GM12878 (cell line): Measurements from ENCODE around the gene GPR78. TPM values are rescaled to one million over a fixed set of nuclear protein-coding genes. Genes with fewer than 3 reads are reported as not detected.

Experiments used
- ATAC-seq: fragments of 200-7000 bp; cut with Tn5 transposase; 3 replicates; pipeline ENCODE4 v1.9.1; 2020; ENCODE audit warnings: mild to moderate bottlenecking, moderate library complexity
- BruUV-seq: library from RNA; stranded (reverse); fragments of 400-500 nt; replicated peaks from 2 replicates; lab custom pipeline; 2021; lab: Mats Ljungman, UMichigan
- CTCF ChIA-PET: fragments of 300-600 bp; sonication (Branson Sonifier 250); formaldehyde crosslinking; extraction: SDS; loops from one replicate; lab custom pipeline; 2021; ENCODE audit warnings: inconsistent platforms; lab: Yijun Ruan, JAX
- POLR2A ChIA-PET: fragments of 350-600 bp; formaldehyde crosslinking; extraction: SDS; loops from one replicate; lab custom pipeline; 2021; ENCODE audit warnings: inconsistent platforms; lab: Charles Lee
- RAD21 ChIA-PET: fragments of 300-600 bp; sonication (Branson Sonifier 250); formaldehyde crosslinking; loops from one replicate; lab custom pipeline; 2023; ENCODE audit warnings: antibody characterized with exemption; ENCODE audit not compliant: unreplicated experiment; lab: Charles Lee
- SMC1A ChIA-PET: fragments of 300-600 bp; sonication (Branson Sonifier 250); formaldehyde crosslinking; loops from one replicate; lab custom pipeline; 2023; ENCODE audit not compliant: unreplicated experiment, uncharacterized antibody; lab: Charles Lee
- DNase-seq: peaks from one replicate; pipeline ENCODE4 v3.0.0-alpha.2; 2011; ENCODE audit warnings: low read depth, low spot score
- FAIRE-seq: peaks from 3 replicates; lab custom pipeline; 2011; peaks lifted over from hg19 to GRCh38; lab: Jason Lieb, UNC
- H2AFZ ChIP-seq: 2 replicates; pipeline ENCODE4 v1.6.0; 2011; ENCODE audit warnings: low read depth, low read length, control low read depth; ENCODE audit not compliant: control insufficient read depth
- H3K27ac ChIP-seq: 2 replicates; pipeline ENCODE4 v1.5.1; 2011; ENCODE audit warnings: control low read depth; ENCODE audit not compliant: control insufficient read depth, insufficient read depth
- H3K27me3 ChIP-seq, 2 experiments: replicated peaks in 1 of 2; 2 replicates each; pipeline versions ENCODE4 v1.6.0 to v1.6.1; 2011; ENCODE audit warnings: low read length in 1 of 2; ENCODE audit not compliant: control insufficient read depth in 2 of 2, insufficient read depth in 2 of 2
- H3K36me3 ChIP-seq, 2 experiments: 2 replicates each; pipeline ENCODE4 v1.5.1; 2011; ENCODE audit warnings: low read length in 1 of 2; ENCODE audit not compliant: control insufficient read depth in 2 of 2, insufficient read depth in 2 of 2
- H3K4me1 ChIP-seq: 2 replicates; pipeline ENCODE4 v1.6.1; 2011; ENCODE audit warnings: mild to moderate bottlenecking, low read length, moderate library complexity, mixed read lengths; ENCODE audit not compliant: control insufficient read depth, insufficient read depth
- H3K4me2 ChIP-seq: 2 replicates; pipeline ENCODE4 v1.6.0; 2011; ENCODE audit warnings: control low read depth; ENCODE audit not compliant: control insufficient read depth, insufficient read depth
- H3K4me3 ChIP-seq: fragments of 200-600 bp; sonication (generic); 2 replicates; pipeline ENCODE4 v1.5.1; 2016
- H3K79me2 ChIP-seq: 2 replicates; pipeline ENCODE4 v1.6.0; 2011; ENCODE audit warnings: low read length; ENCODE audit not compliant: control insufficient read depth, insufficient read depth
- H3K9ac ChIP-seq: 2 replicates; pipeline ENCODE4 v1.8.0; 2011; ENCODE audit warnings: low read length, control low read depth, mixed read lengths; ENCODE audit not compliant: control insufficient read depth, insufficient read depth
- H3K9me3 ChIP-seq: replicated peaks from 3 replicates; pipeline ENCODE4 v1.5.1; 2011; ENCODE audit warnings: mild to moderate bottlenecking, low read length; ENCODE audit not compliant: control insufficient read depth, insufficient read depth
- H4K20me1 ChIP-seq: 2 replicates; pipeline ENCODE4 v1.6.0; 2011; ENCODE audit not compliant: control insufficient read depth, insufficient read depth
- E4F1 ChIP-seq: fragments of 450-650 bp; IDR thresholded peaks from 2 replicates; pipeline ENCODE4 v1.6.1; 2018; ENCODE audit warnings: borderline replicate concordance, mild to moderate bottlenecking; ENCODE audit not compliant: partially characterized antibody
- KLF5 ChIP-seq: fragments of 450-650 bp; IDR thresholded peaks from 2 replicates; pipeline ENCODE4 v1.6.1; 2014; ENCODE audit warnings: mild to moderate bottlenecking; ENCODE audit not compliant: partially characterized antibody
- LARP7 ChIP-seq: fragments of 450-650 bp; IDR thresholded peaks from 2 replicates; pipeline ENCODE4 v1.6.1; 2017; ENCODE audit warnings: mild to moderate bottlenecking
- NR2C2 ChIP-seq: IDR thresholded peaks from 2 replicates; pipeline ENCODE4 v1.6.1; 2011; ENCODE audit warnings: borderline replicate concordance, low read depth; ENCODE audit not compliant: control insufficient read depth, insufficient read length
- RB1 ChIP-seq: fragments of 450-650 bp; formaldehyde crosslinking; IDR thresholded peaks from 2 replicates; pipeline ENCODE4 v1.6.1; 2017; ENCODE audit warnings: mild to moderate bottlenecking, borderline replicate concordance
- RBBP5 ChIP-seq: fragments of 200-600 bp; sonication (generic); conservative IDR thresholded peaks from 2 replicates; pipeline ENCODE4 v1.6.1; 2016
- RCOR1 ChIP-seq: conservative IDR thresholded peaks from 2 replicates; pipeline ENCODE4 v1.6.1; 2012; ENCODE audit warnings: low read depth, low read length, improper control_type of control experiment
- SIX5 ChIP-seq: IDR thresholded peaks from 2 replicates; pipeline ENCODE4 v1.6.1; 2011; ENCODE audit warnings: mild to moderate bottlenecking, low read depth, low read length, moderate library complexity; ENCODE audit not compliant: severe bottlenecking
- SMAD1 ChIP-seq: fragments of 450-650 bp; IDR thresholded peaks from 2 replicates; pipeline ENCODE4 v1.6.1; 2018; ENCODE audit warnings: mild to moderate bottlenecking, low read depth; ENCODE audit not compliant: partially characterized antibody
- STAT3 ChIP-seq: IDR thresholded peaks from 2 replicates; pipeline ENCODE4 v1.6.1; 2011; ENCODE audit warnings: low read depth, low read length, improper control_type of control experiment
- ZBED1 ChIP-seq: IDR thresholded peaks from 2 replicates; pipeline ENCODE4 v1.6.1; 2016; ENCODE audit warnings: borderline replicate concordance
- ZNF217 ChIP-seq: fragments of 450-650 bp; IDR thresholded peaks from 2 replicates; pipeline ENCODE4 v1.6.1; 2017; ENCODE audit warnings: antibody characterized with exemption, mild to moderate bottlenecking
- WGBS: methylation state at CpG from one replicate; pipeline ENCODE4 v1.1.6; 2016; ENCODE audit warnings: low lambda C conversion rate; ENCODE audit not compliant: insufficient replicate concordance, insufficient coverage; ENCODE audit errors: missing lambda C conversion rate; 5-methylcytosine and 5-hydroxymethylcytosine counted together
- in situ Hi-C: fragments of 300-500 bp; cut with MboI; formaldehyde crosslinking; loops from 9 replicates; pipeline ENCODE4 v1.14.3; 2018; ENCODE audit warnings: mixed read lengths
- intact Hi-C: fragments of 100-400 bp; cut with micrococcal nuclease; formaldehyde crosslinking; loops from one replicate; pipeline ENCODE4 v1.14.2; 2022; ENCODE audit not compliant: unreplicated experiment
- polyA plus RNA-seq, 11 experiments: library from polyadenylated mRNA; depleted of rRNA in 4 of 11; unstranded in 6 of 11; stranded (reverse) in 5 of 11; fragments of >200 nt; fragmentation: Nextera tagmentation in 4 of 11; fragmentation: Illumina TruSeq in 1 of 11; extraction: Ambion mirVana in 4 of 11; extraction: Trizol in 1 of 11; gene quantifications; 1 replicate in 1 of 11; 2 replicates in 10 of 11; pipeline versions ENCODE4 v1.2.1 to v1.2.3, GENCODE V29; 2011 to 2016; ENCODE audit warnings: inconsistent platforms in 2 of 11, missing spikeins in 2 of 11, low read depth in 1 of 11
- total RNA-seq, 4 experiments: library from RNA; depleted of rRNA in 3 of 4; stranded (reverse); fragments of >200 nt in 3 of 4; fragmentation: Illumina TruSeq in 1 of 4; extraction: Trizol in 1 of 4; gene quantifications; 2 replicates each; pipeline versions ENCODE4 v1.2.1 to v1.2.3, GENCODE V29; 2013 to 2021
- TF ChIP-seq, protein P1 (sequence below): fragments of 450-650 bp; formaldehyde crosslinking; IDR thresholded peaks from 2 replicates; pipeline ENCODE4 v1.4.0; 2022; ENCODE audit warnings: mild to moderate bottlenecking, moderate library complexity
- TF ChIP-seq, protein P2 (sequence below): IDR thresholded peaks from 2 replicates; pipeline ENCODE4 v1.6.1; 2012; ENCODE audit warnings: low read length, inconsistent platforms
- TF ChIP-seq, protein P3 (sequence below): fragments of 450-650 bp; formaldehyde crosslinking; IDR thresholded peaks from 2 replicates; pipeline ENCODE4 v1.4.0; 2020; ENCODE audit warnings: mild to moderate bottlenecking, moderate library complexity

GPR78 gene
- total and polyA plus RNA-seq, 10 of the 15 experiments (the other 5 are each of a cell fraction or from before 2014, with no cell fraction given): 0.03 TPM; not detected in 9

GRCh38 chr4:8553216-8553615 lies 27.0 kb upstream of the GPR78 start:
- no peaks in the 10 kb centered on the region for H3K4me1 ChIP-seq
- no peak for FAIRE-seq
- H2AFZ ChIP-seq: no peak overlapping the region
- RAD21 ChIA-PET: interaction anchor here (0.6 kb wide), 1 partner anchor 45 kb away, joined by 3 read pairs; no protein-coding TSS in a partner anchor
- H3K27ac ChIP-seq: no peak overlapping the region
- SMC1A ChIA-PET: no interaction called here
- H3K79me2 ChIP-seq: no peaks in the 10 kb centered on the region
- intact Hi-C loops (no loop called here), in situ Hi-C loops (no loop called here)
- H3K4me3 ChIP-seq: no peak overlapping the region
- 54% methylated on average over 8 of the region's 8 CpGs for WGBS
- no peaks in the 10 kb centered on the region for H3K9me3 ChIP-seq
- H3K36me3 ChIP-seq: no peaks in the 10 kb centered on the region
- H3K4me2 ChIP-seq: no peak overlapping the region
- no peak overlapping the region for H3K9ac ChIP-seq
- no peaks in the 10 kb centered on the region; a peak in 1 of 4 replicates for H3K27me3 ChIP-seq
- BruUV-seq: no TSS peak
- POLR2A ChIA-PET: no interaction called here
- DNase-seq: no peak
- CTCF ChIA-PET: no interaction called here
- no peak for ATAC-seq
- no peaks in the 10 kb centered on the region for H4K20me1 ChIP-seq
- TF ChIP-seq STAT3: no peak
- no peak for TF ChIP-seq LARP7
- TF ChIP-seq, protein P1, sequence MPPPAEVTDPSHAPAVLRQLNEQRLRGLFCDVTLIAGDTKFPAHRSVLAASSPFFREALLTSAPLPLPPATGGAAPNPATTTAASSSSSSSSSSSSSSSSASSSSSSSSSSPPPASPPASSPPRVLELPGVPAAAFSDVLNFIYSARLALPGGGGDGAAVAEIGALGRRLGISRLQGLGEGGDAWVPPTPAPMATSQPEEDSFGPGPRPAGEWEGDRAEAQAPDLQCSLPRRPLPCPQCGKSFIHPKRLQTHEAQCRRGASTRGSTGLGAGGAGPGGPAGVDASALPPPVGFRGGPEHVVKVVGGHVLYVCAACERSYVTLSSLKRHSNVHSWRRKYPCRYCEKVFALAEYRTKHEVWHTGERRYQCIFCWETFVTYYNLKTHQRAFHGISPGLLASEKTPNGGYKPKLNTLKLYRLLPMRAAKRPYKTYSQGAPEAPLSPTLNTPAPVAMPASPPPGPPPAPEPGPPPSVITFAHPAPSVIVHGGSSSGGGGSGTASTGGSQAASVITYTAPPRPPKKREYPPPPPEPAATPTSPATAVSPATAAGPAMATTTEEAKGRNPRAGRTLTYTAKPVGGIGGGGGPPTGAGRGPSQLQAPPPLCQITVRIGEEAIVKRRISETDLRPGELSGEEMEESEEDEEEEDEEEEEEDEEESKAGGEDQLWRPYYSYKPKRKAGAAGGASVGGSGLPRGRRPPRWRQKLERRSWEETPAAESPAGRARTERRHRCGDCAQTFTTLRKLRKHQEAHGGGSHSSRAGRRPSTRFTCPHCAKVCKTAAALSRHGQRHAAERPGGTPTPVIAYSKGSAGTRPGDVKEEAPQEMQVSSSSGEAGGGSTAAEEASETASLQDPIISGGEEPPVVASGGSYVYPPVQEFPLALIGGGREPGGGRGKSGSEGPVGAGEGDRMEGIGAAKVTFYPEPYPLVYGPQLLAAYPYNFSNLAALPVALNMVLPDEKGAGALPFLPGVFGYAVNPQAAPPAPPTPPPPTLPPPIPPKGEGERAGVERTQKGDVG (CRISPR knock-in tag): no peak
- no peak for TF ChIP-seq NR2C2
- no peak for TF ChIP-seq RBBP5
- TF ChIP-seq, protein P2, sequence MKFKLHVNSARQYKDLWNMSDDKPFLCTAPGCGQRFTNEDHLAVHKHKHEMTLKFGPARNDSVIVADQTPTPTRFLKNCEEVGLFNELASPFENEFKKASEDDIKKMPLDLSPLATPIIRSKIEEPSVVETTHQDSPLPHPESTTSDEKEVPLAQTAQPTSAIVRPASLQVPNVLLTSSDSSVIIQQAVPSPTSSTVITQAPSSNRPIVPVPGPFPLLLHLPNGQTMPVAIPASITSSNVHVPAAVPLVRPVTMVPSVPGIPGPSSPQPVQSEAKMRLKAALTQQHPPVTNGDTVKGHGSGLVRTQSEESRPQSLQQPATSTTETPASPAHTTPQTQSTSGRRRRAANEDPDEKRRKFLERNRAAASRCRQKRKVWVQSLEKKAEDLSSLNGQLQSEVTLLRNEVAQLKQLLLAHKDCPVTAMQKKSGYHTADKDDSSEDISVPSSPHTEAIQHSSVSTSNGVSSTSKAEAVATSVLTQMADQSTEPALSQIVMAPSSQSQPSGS: no peak
- TF ChIP-seq ZBED1: no peak
- no peak for TF ChIP-seq RCOR1
- no peak for TF ChIP-seq SIX5
- TF ChIP-seq, protein P3, sequence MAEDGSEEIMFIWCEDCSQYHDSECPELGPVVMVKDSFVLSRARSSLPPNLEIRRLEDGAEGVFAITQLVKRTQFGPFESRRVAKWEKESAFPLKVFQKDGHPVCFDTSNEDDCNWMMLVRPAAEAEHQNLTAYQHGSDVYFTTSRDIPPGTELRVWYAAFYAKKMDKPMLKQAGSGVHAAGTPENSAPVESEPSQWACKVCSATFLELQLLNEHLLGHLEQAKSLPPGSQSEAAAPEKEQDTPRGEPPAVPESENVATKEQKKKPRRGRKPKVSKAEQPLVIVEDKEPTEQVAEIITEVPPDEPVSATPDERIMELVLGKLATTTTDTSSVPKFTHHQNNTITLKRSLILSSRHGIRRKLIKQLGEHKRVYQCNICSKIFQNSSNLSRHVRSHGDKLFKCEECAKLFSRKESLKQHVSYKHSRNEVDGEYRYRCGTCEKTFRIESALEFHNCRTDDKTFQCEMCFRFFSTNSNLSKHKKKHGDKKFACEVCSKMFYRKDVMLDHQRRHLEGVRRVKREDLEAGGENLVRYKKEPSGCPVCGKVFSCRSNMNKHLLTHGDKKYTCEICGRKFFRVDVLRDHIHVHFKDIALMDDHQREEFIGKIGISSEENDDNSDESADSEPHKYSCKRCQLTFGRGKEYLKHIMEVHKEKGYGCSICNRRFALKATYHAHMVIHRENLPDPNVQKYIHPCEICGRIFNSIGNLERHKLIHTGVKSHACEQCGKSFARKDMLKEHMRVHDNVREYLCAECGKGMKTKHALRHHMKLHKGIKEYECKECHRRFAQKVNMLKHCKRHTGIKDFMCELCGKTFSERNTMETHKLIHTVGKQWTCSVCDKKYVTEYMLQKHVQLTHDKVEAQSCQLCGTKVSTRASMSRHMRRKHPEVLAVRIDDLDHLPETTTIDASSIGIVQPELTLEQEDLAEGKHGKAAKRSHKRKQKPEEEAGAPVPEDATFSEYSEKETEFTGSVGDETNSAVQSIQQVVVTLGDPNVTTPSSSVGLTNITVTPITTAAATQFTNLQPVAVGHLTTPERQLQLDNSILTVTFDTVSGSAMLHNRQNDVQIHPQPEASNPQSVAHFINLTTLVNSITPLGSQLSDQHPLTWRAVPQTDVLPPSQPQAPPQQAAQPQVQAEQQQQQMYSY (CRISPR knock-in tag): no peak
- no peak for TF ChIP-seq RB1
- TF ChIP-seq KLF5: no peak
- TF ChIP-seq ZNF217: no peak
- TF ChIP-seq E4F1: no peak
- no peak for TF ChIP-seq SMAD1
